Kidney tubule cell (primary cell): ENCODE results near the gene TTYH1.
A peak's percentile ranks its signal among the peaks of the same experiment; 100 is the strongest.

Experiments used
- DNase-seq: peaks from one replicate; pipeline ENCODE4 v3.0.0-alpha.2; 2018; ENCODE audit warnings: low spot score

Gene TTYH1

DNA sequence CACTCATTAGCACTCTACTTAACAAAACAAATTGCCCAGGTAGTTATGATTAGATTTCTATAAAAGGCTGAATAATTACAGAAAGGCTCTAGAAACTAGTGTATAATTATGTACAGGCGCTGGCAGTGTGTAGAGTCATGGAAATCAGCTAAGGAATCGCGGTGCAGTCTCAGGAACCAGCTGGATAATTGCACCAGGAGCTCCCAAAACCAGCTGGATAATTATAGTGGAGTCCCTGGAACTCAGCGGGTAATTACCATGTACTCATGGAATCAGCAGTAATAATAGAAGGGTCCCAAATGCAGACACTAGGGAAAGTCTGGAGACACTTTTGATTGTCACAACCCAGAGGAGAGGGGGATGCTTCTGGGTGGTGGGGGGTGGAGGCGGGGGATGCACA, 23.2 kb upstream of the TTYH1 start:
- no peak for DNase-seq

- no peak for DNase-seq
Measured at GRCh38 chr19:54393381-54393780, 21.9 kb upstream of the TTYH1 start.

DNA sequence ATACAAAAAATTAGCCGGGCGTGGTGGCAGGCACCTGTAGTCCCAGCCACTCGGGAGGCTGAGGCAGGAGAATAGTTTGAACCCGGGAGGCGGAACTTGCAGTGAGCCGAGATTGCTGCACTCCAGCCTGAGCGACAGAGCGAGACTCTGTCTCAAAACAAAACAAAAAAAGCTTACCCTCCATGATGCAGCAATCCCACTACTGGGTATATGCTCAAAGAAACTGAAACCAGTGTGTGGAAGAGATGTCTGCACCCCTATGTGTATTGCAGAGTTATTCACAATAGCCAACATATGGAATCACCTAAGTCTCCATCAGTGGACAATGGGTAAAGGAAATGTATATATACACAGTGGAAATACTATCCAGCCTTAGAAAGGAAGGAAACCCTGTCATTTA, 19.6 kb upstream of the TTYH1 start:
- no peak for DNase-seq

DNA sequence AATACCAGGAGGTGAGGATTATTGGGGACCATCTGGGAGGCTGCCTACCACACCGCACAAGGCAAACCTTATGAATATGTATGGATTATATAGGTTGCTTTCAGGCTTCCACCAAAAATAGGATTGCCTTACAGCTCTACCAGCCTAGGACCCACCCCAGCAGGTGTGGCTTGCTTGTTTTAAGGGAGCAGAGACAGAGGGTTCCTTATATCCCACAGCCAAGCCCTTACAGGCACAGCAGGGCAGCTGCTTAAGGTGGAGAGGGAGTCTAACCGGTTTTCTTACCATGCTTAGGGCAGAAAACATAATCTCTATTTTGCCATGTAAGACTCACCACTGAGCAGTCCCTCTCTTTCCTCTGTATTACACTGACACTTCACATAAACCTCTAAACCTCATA, 16.1 kb upstream of the TTYH1 start:
- DNase-seq = no peak

DNA sequence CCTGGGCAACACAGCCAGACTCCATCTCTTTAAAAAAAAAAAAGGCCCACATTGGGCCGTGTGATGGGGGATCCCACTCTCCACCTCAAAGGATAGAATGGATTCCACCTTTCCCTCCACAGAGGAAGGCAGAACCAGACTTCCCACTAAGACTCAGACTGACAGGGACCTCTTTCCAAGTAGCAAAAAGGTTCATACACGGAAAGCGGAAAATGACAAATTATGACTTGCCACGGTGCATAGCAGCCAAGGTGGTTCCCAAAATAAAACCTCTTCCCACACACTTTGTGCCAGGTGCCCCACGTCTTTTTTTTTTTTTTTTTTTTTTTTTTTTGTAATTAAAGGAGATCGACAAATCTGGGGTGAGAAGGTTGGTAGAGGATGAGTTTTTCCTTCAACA, 14.4 kb upstream of the TTYH1 start:
- no peak for DNase-seq

DNA sequence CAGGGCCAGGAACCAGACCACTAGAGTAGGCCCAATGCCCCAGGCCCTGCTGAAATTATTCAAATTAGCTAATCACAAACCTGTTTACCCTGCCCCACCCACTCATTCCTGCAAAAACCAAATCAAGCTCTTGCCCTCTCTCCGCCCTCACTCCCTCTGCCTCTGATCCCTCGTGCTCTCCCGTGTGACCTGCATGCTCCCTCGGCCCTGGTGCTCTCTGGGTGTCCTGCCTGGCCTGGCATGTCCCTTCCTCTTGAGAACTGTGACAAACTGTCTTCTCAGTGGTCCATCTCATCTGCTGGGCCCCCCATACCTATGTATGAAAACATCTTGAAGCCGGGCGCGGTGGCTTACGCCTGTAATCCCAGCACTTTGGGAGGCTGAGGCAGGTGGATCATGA, 12.2 kb upstream of the TTYH1 start:
- no peak for DNase-seq

DNA sequence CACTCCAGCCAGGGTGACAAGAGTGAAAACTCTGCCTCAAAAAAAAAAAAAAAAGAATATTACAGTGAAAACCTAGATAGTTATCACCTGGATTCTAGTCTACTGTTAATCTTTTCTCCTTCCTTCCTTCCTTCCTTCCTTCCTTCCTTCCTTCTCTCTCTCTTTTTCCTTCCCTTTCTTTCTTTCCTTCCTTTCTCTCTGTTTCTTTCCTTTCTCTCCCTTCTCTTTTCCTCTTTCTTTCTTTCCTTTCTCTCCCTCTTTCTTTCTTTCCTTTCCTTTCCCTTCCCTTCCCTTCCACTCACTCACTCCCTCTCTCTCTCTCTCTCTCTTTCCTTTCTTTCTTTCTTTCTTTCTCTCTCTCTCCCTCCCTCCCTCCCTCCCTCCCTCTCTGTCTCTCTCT, 9.6 kb upstream of the TTYH1 start:
- DNase-seq = no peak

- no peak for DNase-seq
Measured at GRCh38 chr19:54407780-54408179, 7.5 kb upstream of the TTYH1 start.

DNA sequence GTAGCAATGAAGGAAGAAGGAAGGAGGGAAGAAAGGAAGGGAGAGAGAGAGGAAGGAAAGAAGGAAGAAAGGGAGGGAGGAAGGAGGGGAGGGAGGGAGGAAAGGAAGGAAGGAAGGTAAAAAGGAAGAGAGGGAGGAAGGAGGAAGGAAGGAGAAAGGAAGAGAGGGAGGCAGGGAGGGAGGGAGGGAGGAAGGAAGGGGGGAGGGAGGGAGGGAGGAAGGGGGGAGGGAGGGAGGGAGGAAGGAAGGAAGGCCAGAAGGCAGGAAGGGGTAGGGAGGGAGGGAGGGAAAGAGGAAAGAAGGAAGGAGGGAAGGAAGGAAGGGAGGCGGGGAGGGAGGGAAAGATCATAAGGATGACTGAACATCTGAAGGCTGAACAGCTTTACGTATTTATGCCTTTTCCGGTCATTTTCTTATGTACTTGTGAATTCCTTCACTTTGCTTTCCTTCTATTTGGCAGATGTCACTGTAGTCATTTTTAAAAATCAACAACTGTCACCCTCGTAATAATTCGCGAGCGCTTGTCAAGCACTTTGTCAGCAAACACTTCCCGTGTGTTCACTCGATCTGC, 6.7 kb upstream of the TTYH1 start:
- no peak for DNase-seq

- DNase-seq = no peak
Measured at GRCh38 chr19:54411033-54411432, 4.2 kb upstream of the TTYH1 start.

DNA sequence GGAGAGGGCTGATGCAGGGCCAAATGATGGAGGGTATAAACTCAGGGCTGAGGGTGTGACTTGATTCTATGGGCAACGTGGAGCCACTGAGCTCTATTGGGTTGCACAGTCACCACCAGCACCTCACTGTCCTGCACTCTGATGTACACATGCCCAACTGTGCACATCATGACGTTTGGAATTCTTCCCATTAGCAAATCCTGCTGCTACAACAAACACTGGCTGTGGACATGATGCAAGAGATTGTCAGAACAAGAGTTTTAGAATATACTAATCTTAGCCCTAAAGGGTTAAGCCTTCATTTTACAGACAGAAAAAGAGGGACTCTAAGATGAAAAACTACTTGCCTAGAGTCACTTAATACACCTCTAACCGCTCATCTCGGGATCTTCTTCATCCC, 2.4 kb upstream of the TTYH1 start:
- no peak for DNase-seq

- no peak for DNase-seq
Measured at GRCh38 chr19:54414156-54414555, 1.1 kb upstream of the TTYH1 start.

DNA sequence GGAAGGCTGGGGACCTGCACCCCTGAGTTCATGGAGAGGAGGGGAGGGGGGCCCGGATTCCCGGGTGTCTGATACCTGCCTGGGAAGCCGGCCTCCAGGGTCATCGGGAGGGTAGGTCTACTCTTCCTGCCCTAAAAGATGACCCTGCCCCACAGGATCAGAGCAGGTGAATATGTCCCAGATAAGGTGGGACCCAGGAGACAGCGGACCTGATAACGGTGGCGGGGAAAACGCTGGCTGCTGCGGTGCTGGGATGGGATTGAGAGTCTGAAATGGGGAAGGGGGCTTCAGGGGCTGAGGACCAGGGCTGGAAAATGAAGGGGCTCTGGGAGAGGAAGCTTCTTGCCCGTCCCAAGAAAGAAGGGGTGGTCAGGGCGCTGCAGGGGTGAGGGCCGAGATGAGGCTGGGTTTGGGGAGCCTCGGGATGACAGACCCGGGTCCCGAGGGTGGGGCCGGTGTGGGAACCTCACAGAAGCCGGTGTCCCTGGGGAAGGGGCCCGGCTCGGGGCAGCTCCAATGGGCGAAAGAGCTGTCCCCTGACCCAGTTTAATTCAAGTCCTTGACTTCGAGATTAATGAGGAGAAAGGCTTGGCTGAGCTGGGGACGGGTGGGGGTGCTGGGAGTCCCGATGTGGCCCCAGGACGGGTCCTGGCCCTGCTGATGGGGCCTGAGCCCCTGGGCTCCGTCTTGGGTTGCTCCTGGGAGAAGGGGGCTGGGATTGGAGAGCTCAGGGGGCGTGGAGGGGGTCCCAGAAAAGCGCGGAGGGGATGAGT, 823 bp downstream of the TTYH1 start:
- no peak for DNase-seq

GRCh38 chr19:54416695-54417491, 1.6 kb downstream of the TTYH1 start:
- DNase-seq = no peak

DNA sequence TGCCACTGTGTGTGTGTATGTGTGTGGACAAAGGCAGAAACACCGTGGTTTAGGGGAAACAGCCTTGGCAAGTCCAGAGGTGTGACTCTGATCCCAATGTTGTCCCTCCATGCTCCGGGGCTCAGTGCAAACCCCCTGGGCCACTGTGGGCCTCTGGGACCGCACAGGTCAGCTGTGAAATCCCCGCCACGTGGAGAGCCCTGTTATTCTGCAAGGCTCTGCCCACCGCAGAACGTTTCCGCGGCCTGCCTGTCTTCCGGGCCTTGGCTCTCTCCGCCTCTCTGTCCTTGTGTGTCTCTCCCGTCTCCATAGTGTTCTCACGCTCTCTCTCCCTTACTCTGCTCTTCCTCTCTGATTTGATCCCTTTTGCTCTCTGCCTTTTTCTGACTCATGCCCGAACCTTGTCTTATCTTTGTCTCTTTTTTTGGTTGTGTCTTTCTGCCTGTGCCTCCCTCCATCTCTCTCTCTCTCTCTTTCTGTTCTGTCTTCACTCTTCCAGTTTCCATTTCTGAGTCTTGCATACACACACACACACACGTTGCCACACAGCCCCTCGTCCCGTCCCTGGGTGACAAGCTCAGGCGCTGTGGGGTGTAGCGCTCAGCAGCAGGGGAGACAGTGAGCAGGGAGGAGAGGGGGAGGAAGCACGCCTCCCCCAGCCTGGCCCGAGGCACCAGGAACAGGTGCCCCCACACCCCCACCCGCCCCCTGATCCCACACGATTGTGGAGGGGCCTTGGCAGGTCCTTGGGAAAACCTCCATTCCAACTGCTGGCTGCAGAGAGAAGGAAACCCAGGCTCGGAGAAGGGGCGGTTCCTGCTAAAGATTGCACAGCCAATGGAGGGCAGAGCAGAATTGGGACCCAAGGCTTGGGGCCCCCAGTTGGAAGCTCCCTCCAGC, 3.0 kb downstream of the TTYH1 start:
- peak; percentile 26 for DNase-seq

- DNase-seq = no peak
Measured at GRCh38 chr19:54418930-54419800, 3.9 kb downstream of the TTYH1 start.

DNA sequence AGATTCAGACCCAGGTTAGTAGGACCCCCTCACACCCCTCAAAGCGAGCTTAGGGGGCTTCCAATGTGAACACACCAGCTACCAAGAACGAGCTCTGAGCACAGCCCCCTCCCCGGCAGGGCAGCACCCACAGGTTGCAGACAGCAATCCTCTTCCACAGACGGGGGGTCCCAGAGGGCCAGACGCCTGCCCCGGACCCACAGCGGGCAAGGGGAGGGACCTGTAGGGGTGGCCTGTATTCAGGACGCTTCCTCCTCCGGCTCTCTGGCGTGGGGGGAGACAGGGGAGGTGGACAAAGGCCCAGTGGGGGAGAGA, 4.8 kb downstream of the TTYH1 start:
- no peak for DNase-seq

- DNase-seq = no peak
Measured at GRCh38 chr19:54420383-54421168, 5.3 kb downstream of the TTYH1 start.

DNA sequence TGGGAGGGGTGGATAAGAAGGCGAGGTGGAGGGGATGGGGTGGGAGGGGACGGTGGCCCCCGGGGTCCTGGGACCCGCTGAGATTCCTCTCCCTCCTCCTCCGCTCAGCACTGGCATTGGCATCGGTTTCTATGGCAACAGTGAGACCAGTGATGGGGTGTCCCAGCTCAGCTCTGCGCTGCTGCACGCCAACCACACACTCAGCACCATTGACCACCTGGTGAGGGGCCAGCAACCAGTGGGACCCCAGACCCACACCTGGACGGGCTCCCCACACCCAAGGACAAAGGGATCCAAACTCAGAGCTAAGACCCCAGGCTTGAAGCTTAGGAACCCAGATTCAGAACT, 5.9 kb downstream of the TTYH1 start:
- no peak for DNase-seq

- no peak for DNase-seq
Measured at GRCh38 chr19:54421521-54421920, 6.3 kb downstream of the TTYH1 start.

- DNase-seq = no peak
Measured at GRCh38 chr19:54422136-54422535, 6.9 kb downstream of the TTYH1 start.
